IPS-NIHi7 (cell line): Measurements from ENCODE around the gene SMAD4.
A peak's percentile ranks its signal among the peaks of the same experiment; 100 is the strongest.
"Not testable (repeated sequence)": the region's sequence is repeated elsewhere in the genome, so short reads cannot be mapped to it uniquely, and the experiment has no call there.

ENCODE experiments used
- DNase-seq: peaks from one replicate; pipeline ENCODE4 v3.0.0; 2012; ENCODE audit warnings: mixed read lengths; ENCODE audit errors: extremely low spot score

SMAD4 gene

GRCh38 chr18:51110073-51110797 is 80.2 kb downstream of the SMAD4 start:
- peak; percentile 97 for DNase-seq

GRCh38 chr18:51111633-51112355 is 81.8 kb downstream of the SMAD4 start:
- DNase-seq = not testable (repeated sequence)

- not testable (repeated sequence) for DNase-seq
Measured at GRCh38 chr18:51116996-51117395, 87.0 kb downstream of the SMAD4 start.

- not testable (repeated sequence) for DNase-seq
Measured at GRCh38 chr18:51119561-51119960, 89.5 kb downstream of the SMAD4 start.

DNA sequence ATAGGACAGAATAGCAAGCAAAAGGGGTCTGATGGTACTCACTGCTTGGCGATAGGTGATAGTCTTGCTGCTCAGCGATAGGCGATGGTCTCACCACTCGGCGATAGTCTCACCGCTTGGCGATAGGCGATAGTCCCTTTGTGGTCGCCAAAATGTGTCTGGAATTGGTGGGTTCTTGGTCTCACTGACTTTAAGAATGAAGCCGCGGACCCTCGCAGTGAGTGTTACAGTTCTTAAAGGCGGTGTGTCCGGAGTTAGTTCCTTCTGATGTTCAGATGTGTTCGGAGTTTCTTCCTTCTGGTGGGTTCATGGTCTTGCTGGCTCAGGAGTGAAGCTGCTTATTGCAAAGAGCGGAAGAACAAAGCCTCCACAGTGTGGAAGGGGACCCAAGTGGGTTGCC is 90.0 kb downstream of the SMAD4 start:
- not testable (repeated sequence) for DNase-seq

DNA sequence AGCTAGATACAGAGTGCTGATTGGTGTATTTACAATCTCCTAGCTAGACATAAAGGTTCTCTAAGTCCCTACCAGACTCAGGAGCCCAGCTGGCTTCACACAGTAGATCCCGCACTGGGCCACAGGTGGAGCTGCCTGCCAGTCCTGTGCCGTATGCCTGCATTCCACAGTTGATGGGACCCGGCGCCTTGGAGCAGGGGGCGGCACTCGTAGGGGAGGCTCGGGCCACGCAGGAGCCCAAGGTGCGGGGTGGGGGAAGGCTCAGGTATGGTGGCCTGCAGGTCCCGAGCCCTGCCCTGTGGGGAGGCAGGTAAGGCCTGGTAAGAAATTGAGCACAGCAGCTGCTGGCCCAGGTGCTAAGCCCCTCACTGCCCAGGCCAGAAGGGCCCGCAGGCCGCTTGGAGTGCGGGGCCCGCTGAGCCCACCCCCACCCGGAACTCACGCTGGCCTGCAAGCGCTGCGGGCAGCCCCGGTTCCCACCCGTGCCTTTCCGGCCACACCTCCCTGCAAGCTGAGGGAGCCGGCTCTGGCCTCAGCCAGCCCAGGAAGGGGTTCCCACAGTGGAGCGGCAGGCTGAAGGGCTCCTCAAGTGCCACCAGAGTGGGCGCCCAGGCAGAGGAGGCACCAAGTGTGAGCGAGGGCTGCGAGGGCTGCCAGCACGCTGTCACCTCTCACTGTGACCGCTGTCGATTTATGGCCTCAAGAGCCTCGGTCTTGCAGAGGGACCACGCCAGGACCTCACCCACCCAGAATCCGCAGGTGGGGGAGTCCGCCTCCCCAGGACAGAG is 91.0 kb downstream of the SMAD4 start:
- DNase-seq = no peak

DNA sequence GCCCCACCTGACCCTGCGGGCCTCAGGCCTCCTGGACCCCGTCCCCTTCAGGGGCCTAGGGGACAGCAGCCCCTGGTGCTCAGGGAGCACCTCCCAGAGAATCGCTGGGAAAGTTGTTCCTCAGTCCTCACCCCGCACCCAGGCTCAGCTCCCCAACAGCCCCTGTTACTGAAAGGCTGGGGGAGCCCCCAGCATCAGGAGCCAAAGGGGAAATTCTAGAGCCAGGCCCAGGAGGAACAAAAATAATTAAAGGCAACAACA is 91.5 kb downstream of the SMAD4 start:
- no peak for DNase-seq

DNA sequence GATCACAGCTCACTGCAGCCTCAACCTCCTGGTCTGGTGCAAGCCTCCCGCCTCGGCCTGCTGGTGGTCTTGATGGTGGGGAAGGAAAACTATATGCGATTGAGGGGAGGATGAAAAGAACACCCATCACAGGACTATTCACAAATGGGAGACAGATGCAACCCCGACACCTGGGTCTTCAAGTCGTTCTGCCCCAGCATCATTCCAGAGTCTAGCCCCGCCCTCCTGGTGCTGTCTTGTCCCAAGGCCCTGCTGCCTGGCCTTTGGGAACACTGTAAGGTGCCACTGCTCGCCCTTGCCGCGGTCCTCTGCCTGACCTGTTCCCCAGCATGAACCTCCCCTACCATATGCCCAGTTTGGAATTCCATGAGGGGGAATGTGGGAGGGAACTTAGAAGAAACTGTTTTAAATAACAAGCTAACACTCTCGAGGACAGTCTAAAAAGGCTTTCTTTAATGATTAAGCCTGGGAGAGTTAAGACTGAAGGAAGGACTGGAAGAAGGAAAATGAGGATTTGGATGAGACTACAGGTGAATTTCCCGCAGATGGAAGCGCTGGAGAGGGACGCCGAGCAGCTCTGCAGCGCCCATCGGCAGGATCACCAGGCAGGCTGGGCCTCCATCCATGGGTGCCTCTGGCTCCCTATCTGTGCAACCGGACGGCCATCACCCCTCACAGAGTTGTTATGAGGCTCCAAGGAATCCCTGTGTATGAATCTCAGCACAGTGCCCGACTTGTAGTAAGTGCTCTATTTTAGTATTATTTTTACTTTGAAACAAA is 92.4 kb downstream of the SMAD4 start:
- no peak for DNase-seq

DNA sequence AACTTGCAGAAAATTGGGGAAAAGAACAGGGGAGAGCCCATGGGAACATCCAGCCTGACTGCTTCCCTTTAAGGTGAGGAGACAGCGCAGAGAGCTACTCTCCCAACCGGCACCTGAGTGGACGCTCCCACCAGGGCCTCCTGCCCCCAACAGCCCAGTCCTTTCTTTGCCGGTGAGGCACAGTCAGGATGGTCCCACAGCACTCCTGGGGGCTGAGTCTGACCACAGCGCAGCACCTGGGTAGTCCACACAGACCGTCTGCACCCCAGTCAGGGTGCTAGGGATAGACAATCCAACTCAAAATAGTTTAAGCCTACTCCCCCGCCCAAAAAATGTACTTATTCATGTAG is 93.0 kb downstream of the SMAD4 start:
- no peak for DNase-seq

DNA sequence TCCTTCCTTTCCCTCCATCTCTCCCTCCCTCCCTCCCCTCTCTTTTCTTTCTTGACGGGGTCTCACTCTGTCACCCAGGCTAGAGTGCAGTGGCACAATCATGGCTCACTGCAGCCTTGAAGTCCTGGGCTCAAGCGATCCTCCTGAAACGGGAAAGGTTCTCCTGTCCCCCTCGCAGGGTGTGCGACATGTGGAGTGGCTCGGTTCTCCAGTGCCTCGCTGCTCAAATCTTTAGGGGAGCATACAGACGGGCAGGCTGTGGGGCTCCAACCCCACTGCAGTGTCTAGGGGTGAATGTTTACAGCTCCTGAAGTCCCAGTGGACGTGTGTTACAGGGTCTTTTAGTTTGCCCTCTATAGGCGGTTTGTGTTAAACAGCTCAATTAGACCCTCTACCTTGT is 93.5 kb downstream of the SMAD4 start:
- DNase-seq = no peak

- DNase-seq = no peak
Measured at GRCh38 chr18:51123936-51124486, 94.0 kb downstream of the SMAD4 start.

- no peak for DNase-seq
Measured at GRCh38 chr18:51125976-51126375, 96.0 kb downstream of the SMAD4 start.

DNA sequence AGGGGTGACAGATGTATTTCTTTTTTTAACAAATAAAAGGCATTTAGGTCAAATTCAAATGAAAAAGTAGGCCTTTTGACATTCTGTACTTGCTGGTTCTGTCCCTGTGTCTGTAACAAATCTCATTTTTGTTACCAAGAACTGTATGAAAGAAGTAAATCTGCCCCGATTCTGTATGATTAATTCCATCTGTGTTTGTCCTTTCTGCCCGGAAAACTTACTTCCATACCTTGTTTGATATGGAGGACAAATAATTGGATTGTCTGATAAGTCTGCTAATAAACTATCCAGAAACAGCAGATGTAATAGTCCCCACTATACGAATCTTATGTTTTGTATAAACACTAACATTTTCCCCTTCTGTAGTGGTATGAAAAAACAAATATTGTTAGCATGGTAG is 97.7 kb downstream of the SMAD4 start:
- DNase-seq = no peak

- no peak for DNase-seq
Measured at GRCh38 chr18:51128533-51128932, 98.5 kb downstream of the SMAD4 start.

GRCh38 chr18:51132256-51132935 is 102.4 kb downstream of the SMAD4 start:
- DNase-seq = no peak

DNA sequence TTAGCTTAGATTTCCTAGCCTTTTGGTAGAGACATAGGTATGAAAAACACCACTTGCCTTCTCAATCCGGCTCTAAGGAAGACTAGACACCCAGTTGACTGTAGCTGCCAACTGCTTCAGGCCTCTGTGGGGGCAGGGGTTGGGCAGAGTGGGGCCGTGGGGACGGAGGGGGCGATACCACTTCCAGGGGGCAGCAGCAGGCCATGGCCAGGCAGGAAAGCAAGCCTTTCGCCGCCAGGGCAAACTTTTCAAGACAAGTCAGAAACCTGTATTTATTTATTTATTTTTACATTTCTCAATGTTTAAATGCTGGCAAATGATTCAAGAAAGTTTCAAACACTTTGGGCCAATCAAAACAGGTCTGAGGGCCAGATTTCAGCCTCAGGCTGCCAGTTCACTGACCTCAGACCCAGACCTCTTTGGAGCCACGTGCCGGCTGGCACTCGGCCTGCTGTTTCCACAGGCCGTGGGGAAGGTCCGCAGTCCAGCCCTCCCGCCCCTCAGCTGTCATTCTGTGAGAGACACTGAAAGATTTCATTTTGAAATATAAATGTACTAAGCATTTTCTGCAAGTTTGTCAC is 103.7 kb downstream of the SMAD4 start:
- no peak for DNase-seq
